Right ventricle myocardium superior (tissue), 1 donor: Measurements from ENCODE around the gene TRIM71. TPM values are rescaled to one million over a fixed set of nuclear protein-coding genes. Genes with fewer than 3 reads are reported as not detected.
"Not testable (repeated sequence)": the region's sequence is repeated elsewhere in the genome, so short reads cannot be mapped to it uniquely, and the experiment has no call there.

ENCODE experiments used
- ATAC-seq: fragments of 200-7000 bp; cut with Tn5 transposase; one replicate; pipeline ENCODE4 v1.9.1; 2020; ENCODE audit warnings: mild to moderate bottlenecking; ENCODE audit not compliant: poor library complexity
- DNase-seq: peaks from one replicate; pipeline ENCODE4 v3.0.0-alpha.2; 2020
- intact Hi-C: fragments of 100-400 bp; cut with DNase I; formaldehyde crosslinking; loops from one replicate; pipeline ENCODE4 v1.11.2; 2022
- total RNA-seq: library from RNA; stranded (reverse); fragmentation: NEBNext Ultra II Directional; extraction: Animal tissue kit (Norgen Biotek cat#: 25700); gene quantifications from one replicate; pipeline ENCODE4 v1.2.1, GENCODE V29; 2021
- donor health status: DM: no; HTN: yes; CAD: no; lungs with severe emphysema.

Gene TRIM71
- total RNA-seq, 1 donor from 2014 or later = not detected

GRCh38 chr3:32945598-32945997 lies 127.8 kb downstream of the TRIM71 start:
- DNase-seq, ATAC-seq, intact Hi-C loops: not testable (repeated sequence)

- no peak for ATAC-seq
- DNase-seq = no peak
- intact Hi-C loops = no loop called here
Observed at GRCh38 chr3:32946973-32947788, 129.4 kb downstream of the TRIM71 start.

Other genes starting within 250 kb of the TRIM71 start
- gene DYNC1LI1, start 247.1 kb upstream of the TRIM71 start, total RNA-seq = 50.9 TPM
- 12.5 TPM for gene CNOT10, start 132.8 kb upstream of the TRIM71 start, total RNA-seq
- 0.08 TPM for gene CCR4, start 133.6 kb downstream of the TRIM71 start, total RNA-seq